HCT116 (cell line): Measurements from ENCODE around the gene TSC22D4.

Source experiments
- EZH2 ChIP-seq: fragments of 200-600 bp; sonication (generic); IDR thresholded peaks from 2 replicates; pipeline ENCODE4 v1.6.1; 2017; ENCODE audit warnings: antibody characterized with exemption, mixed run types
- EZH2phosphoT487 ChIP-seq: fragments of 200-600 bp; IDR thresholded peaks from 2 replicates; pipeline ENCODE4 v1.6.1; 2018; ENCODE audit warnings: antibody characterized with exemption, borderline replicate concordance
- POLR2A ChIP-seq: IDR thresholded peaks from 2 replicates; pipeline ENCODE4 v1.7.0; 2011; ENCODE audit warnings: borderline replicate concordance; ENCODE audit not compliant: insufficient read depth, insufficient read length; ENCODE audit errors: extremely low read depth
- POLR2AphosphoS5 ChIP-seq: IDR thresholded peaks from 2 replicates; pipeline ENCODE4 v1.6.1; 2011; ENCODE audit warnings: mild to moderate bottlenecking, low read depth, low read length, moderate library complexity
- RAD21 ChIP-seq: IDR thresholded peaks from 2 replicates; pipeline ENCODE4 v1.6.1; 2012; ENCODE audit warnings: low read depth, mild to moderate bottlenecking
- SIN3A ChIP-seq: IDR thresholded peaks from 2 replicates; pipeline ENCODE4 v1.6.1; 2012; ENCODE audit warnings: low read depth
- TCF7L2 ChIP-seq: IDR thresholded peaks from 2 replicates; pipeline ENCODE4 v1.7.0; 2011; ENCODE audit warnings: borderline replicate concordance, inconsistent platforms; ENCODE audit not compliant: insufficient read depth, insufficient read length; ENCODE audit errors: extremely low read depth
- YY1 ChIP-seq: IDR thresholded peaks from 2 replicates; pipeline ENCODE4 v1.6.1; 2011; ENCODE audit warnings: low read length, low read depth, moderate library complexity, mild to moderate bottlenecking; ENCODE audit not compliant: insufficient replicate concordance; ENCODE audit errors: extremely low read depth
- ZBTB33 ChIP-seq: IDR thresholded peaks from 2 replicates; pipeline ENCODE4 v1.6.1; 2011; ENCODE audit warnings: mild to moderate bottlenecking, low read length, moderate library complexity; ENCODE audit not compliant: insufficient replicate concordance; ENCODE audit errors: extremely low read depth
- ZNF274 ChIP-seq: fragments of 200-500 bp; sonication (Bioruptor generic); IDR thresholded peaks from 2 replicates; pipeline ENCODE4 v1.6.1; 2014; ENCODE audit warnings: mild to moderate bottlenecking, low read depth, low read length, inconsistent platforms
- TF ChIP-seq, protein P1 (sequence below), 3 experiments: fragments of 200-600 bp in 1 of 3; sonication (generic) in 1 of 3; IDR thresholded peaks in 2 of 3; conservative IDR thresholded peaks in 1 of 3; 2 replicates each; pipeline ENCODE4 v1.5.1; 2012 to 2017; ENCODE audit warnings: low read depth in 2 of 3, low read length in 2 of 3, antibody characterized with exemption in 1 of 3, borderline replicate concordance in 1 of 3, control low read depth in 1 of 3, mild to moderate bottlenecking in 1 of 3, mixed read lengths in 1 of 3, mixed run types in 1 of 3, moderate library complexity in 1 of 3; ENCODE audit not compliant: insufficient read depth in 1 of 3
- TF ChIP-seq, protein P2 (sequence below): IDR thresholded peaks from 2 replicates; pipeline ENCODE4 v1.6.1; 2012; ENCODE audit warnings: low read depth
- TF ChIP-seq, protein P3 (sequence below): IDR thresholded peaks from 2 replicates; pipeline ENCODE4 v1.6.1; 2012

- no peak for TF ChIP-seq POLR2AphosphoS5
- TF ChIP-seq, protein P1, sequence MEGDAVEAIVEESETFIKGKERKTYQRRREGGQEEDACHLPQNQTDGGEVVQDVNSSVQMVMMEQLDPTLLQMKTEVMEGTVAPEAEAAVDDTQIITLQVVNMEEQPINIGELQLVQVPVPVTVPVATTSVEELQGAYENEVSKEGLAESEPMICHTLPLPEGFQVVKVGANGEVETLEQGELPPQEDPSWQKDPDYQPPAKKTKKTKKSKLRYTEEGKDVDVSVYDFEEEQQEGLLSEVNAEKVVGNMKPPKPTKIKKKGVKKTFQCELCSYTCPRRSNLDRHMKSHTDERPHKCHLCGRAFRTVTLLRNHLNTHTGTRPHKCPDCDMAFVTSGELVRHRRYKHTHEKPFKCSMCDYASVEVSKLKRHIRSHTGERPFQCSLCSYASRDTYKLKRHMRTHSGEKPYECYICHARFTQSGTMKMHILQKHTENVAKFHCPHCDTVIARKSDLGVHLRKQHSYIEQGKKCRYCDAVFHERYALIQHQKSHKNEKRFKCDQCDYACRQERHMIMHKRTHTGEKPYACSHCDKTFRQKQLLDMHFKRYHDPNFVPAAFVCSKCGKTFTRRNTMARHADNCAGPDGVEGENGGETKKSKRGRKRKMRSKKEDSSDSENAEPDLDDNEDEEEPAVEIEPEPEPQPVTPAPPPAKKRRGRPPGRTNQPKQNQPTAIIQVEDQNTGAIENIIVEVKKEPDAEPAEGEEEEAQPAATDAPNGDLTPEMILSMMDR (IDR thresholded peaks at IDR 0.05 in 2 of 3, conservative IDR thresholded peaks at IDR 0.05 in 1 of 3; ENCODE audit: borderline replicate concordance in 1 of 3, insufficient read depth in 1 of 3, low read depth in 2 of 3, low read length in 2 of 3), result no peak
- TF ChIP-seq TCF7L2, result no peak
- no peak for TF ChIP-seq EZH2
- TF ChIP-seq ZNF274, result no peak
- no peak for TF ChIP-seq EZH2phosphoT487
- no peak for TF ChIP-seq POLR2A
- no peak for TF ChIP-seq SIN3A
- TF ChIP-seq, protein P2, sequence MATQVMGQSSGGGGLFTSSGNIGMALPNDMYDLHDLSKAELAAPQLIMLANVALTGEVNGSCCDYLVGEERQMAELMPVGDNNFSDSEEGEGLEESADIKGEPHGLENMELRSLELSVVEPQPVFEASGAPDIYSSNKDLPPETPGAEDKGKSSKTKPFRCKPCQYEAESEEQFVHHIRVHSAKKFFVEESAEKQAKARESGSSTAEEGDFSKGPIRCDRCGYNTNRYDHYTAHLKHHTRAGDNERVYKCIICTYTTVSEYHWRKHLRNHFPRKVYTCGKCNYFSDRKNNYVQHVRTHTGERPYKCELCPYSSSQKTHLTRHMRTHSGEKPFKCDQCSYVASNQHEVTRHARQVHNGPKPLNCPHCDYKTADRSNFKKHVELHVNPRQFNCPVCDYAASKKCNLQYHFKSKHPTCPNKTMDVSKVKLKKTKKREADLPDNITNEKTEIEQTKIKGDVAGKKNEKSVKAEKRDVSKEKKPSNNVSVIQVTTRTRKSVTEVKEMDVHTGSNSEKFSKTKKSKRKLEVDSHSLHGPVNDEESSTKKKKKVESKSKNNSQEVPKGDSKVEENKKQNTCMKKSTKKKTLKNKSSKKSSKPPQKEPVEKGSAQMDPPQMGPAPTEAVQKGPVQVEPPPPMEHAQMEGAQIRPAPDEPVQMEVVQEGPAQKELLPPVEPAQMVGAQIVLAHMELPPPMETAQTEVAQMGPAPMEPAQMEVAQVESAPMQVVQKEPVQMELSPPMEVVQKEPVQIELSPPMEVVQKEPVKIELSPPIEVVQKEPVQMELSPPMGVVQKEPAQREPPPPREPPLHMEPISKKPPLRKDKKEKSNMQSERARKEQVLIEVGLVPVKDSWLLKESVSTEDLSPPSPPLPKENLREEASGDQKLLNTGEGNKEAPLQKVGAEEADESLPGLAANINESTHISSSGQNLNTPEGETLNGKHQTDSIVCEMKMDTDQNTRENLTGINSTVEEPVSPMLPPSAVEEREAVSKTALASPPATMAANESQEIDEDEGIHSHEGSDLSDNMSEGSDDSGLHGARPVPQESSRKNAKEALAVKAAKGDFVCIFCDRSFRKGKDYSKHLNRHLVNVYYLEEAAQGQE, result no peak
- TF ChIP-seq YY1, result no peak
- TF ChIP-seq RAD21, result no peak
- TF ChIP-seq ZBTB33, result no peak
- TF ChIP-seq, protein P3, sequence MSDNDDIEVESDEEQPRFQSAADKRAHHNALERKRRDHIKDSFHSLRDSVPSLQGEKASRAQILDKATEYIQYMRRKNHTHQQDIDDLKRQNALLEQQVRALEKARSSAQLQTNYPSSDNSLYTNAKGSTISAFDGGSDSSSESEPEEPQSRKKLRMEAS, result no peak
Observed at GRCh38 chr7:100449190-100449795, 29.7 kb downstream of the TSC22D4 start.
